Inflammatory macrophage (primary cell): ENCODE measurements around the gene PXMP2.
A peak's percentile ranks its signal among the peaks of the same experiment; 100 is the strongest.

Experiments used
- DNase-seq, 2 donors: peaks; one replicate each; pipeline ENCODE4 v3.0.0-alpha.2; 2020 to 2022
- total RNA-seq, 18 experiments: gene quantifications; one replicate each; lab custom pipeline; 2026; ENCODE audit warnings: mixed read lengths in 6 of 18, inconsistent platforms in 2 of 18; lab: John Stamatoyannopoulos, UW

The PXMP2 gene
- 0.06 to 2.0 (median 0.71) reads per million in 18 experiments for total RNA-seq

GRCh38 chr12:132687211-132688164 is at the start of gene PXMP2, which contains the start of gene POLE:
TSS of gene PXMP2 (plus strand) at chr12:132687587. CDS start at chr12:132687671, 84 bp downstream.
TSS of gene POLE (minus strand) at chr12:132687342. CDS start at chr12:132687315, 27 bp downstream.
- DNase-seq = peak; percentile 97

- DNase-seq = no peak
Measured at GRCh38 chr12:132637811-132638210, 49.6 kb upstream of the PXMP2 start.

- peak; percentile 3 to 27 for DNase-seq
Measured at GRCh38 chr12:132638541-132639408, 48.6 kb upstream of the PXMP2 start.

GRCh38 chr12:132639956-132640520 is 47.3 kb upstream of the PXMP2 start:
- DNase-seq = no peak

GRCh38 chr12:132640936-132641335 is 46.5 kb upstream of the PXMP2 start:
- DNase-seq = no peak

- DNase-seq = no peak
Measured at GRCh38 chr12:132641811-132642650, 45.4 kb upstream of the PXMP2 start.

- no peak for DNase-seq
Measured at GRCh38 chr12:132642846-132643835, 44.2 kb upstream of the PXMP2 start.

- no peak for DNase-seq
Measured at GRCh38 chr12:132646850-132647249, 40.5 kb upstream of the PXMP2 start.

- DNase-seq = no peak
Measured at GRCh38 chr12:132647858-132648257, 39.5 kb upstream of the PXMP2 start.

GRCh38 chr12:132648616-132649225 is 38.7 kb upstream of the PXMP2 start:
- DNase-seq = no peak

- no peak for DNase-seq
Measured at GRCh38 chr12:132649226-132649945, 38.0 kb upstream of the PXMP2 start.

GRCh38 chr12:132651444-132652100 is 35.8 kb upstream of the PXMP2 start:
- no peak for DNase-seq

GRCh38 chr12:132653567-132654290 is 33.7 kb upstream of the PXMP2 start:
- no peak for DNase-seq

GRCh38 chr12:132657004-132657727 is 30.2 kb upstream of the PXMP2 start:
- peak; percentile 19 for DNase-seq

- no peak for DNase-seq
Measured at GRCh38 chr12:132658149-132658894, 29.1 kb upstream of the PXMP2 start.

GRCh38 chr12:132659146-132659545 is 28.2 kb upstream of the PXMP2 start:
- DNase-seq = no peak

GRCh38 chr12:132660052-132660451 is 27.3 kb upstream of the PXMP2 start:
- no peak for DNase-seq
